IMR-90 (cell line): Measurements from ENCODE around the gene DNAH17.

ENCODE experiments used
- CHD1 ChIP-seq: IDR thresholded peaks from 2 replicates; pipeline ENCODE4 v1.6.1; 2012; ENCODE audit warnings: low read depth, low read length, improper control_type of control experiment
- POLR2A ChIP-seq: IDR thresholded peaks from 2 replicates; pipeline ENCODE4 v1.6.1; 2012; ENCODE audit warnings: mild to moderate bottlenecking, low read depth, low read length
- RCOR1 ChIP-seq: IDR thresholded peaks from 2 replicates; pipeline ENCODE4 v1.6.1; 2012; ENCODE audit warnings: mild to moderate bottlenecking, low read length, improper control_type of control experiment; ENCODE audit not compliant: insufficient replicate concordance
- TF ChIP-seq, protein P1 (sequence below): conservative IDR thresholded peaks from 2 replicates; pipeline ENCODE4 v1.5.1; 2012; ENCODE audit warnings: mild to moderate bottlenecking, low read depth, low read length, improper control_type of control experiment
- TF ChIP-seq, protein P2 (sequence below): fragments of 150-350 bp; IDR thresholded peaks from 2 replicates; pipeline ENCODE4 v1.6.1; 2017; ENCODE audit warnings: mild to moderate bottlenecking, antibody characterized with exemption, low read length, low read depth

DNA sequence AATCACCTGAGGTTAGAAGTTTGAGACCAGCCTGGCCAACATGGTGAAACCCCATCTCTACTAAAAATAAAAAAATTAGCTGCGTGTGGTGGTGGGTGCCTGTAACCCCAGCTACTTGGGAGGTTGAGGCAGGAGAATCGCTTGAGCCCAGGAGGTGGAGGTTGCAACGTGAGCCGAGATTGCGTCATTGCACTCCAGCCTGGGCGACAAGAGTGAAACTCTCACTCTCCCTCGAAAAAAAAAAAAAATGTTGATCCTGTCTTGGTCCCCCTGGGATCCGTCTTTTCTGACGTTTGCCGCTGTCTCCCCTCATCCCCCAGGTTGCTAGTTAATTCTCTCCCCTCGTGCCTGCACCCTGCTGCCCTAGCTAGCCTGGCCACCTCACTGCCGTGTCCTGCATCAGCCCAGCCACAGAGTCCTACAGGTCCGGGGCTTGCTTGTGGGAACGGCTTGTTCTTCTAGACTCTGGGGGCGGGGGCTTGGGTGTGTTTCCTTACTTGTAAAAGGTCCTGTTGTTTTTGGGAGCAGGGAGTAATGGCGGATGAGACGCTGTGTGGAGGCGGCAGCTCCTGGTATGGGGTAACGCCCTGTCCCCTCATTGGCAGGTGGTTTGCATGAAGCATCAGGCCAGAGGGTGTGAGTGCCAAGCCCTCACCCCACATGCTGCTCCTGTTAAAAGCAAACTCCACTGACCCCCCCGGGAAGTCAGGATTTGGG, 154.2 kb downstream of the DNAH17 start:
- TF ChIP-seq POLR2A (no peak), RCOR1 (no peak), CHD1 (no peak)
- TF ChIP-seq, protein P1, sequence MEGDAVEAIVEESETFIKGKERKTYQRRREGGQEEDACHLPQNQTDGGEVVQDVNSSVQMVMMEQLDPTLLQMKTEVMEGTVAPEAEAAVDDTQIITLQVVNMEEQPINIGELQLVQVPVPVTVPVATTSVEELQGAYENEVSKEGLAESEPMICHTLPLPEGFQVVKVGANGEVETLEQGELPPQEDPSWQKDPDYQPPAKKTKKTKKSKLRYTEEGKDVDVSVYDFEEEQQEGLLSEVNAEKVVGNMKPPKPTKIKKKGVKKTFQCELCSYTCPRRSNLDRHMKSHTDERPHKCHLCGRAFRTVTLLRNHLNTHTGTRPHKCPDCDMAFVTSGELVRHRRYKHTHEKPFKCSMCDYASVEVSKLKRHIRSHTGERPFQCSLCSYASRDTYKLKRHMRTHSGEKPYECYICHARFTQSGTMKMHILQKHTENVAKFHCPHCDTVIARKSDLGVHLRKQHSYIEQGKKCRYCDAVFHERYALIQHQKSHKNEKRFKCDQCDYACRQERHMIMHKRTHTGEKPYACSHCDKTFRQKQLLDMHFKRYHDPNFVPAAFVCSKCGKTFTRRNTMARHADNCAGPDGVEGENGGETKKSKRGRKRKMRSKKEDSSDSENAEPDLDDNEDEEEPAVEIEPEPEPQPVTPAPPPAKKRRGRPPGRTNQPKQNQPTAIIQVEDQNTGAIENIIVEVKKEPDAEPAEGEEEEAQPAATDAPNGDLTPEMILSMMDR, result no peak
- TF ChIP-seq, protein P2, sequence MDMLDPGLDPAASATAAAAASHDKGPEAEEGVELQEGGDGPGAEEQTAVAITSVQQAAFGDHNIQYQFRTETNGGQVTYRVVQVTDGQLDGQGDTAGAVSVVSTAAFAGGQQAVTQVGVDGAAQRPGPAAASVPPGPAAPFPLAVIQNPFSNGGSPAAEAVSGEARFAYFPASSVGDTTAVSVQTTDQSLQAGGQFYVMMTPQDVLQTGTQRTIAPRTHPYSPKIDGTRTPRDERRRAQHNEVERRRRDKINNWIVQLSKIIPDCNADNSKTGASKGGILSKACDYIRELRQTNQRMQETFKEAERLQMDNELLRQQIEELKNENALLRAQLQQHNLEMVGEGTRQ, result no peak
